Ramos (cell line): Measurements from ENCODE around the gene HIBADH.
"Not testable (repeated sequence)": the region's sequence is repeated elsewhere in the genome, so short reads cannot be mapped to it uniquely, and the experiment has no call there.

Experiments used
- in situ Hi-C: fragments of 300-500 bp; cut with MboI; formaldehyde crosslinking; loops from one replicate; pipeline ENCODE4 v1.14.3; 2022; ENCODE audit warnings: low sequenced_read_pairs; ENCODE audit not compliant: unreplicated experiment

Gene HIBADH

DNA sequence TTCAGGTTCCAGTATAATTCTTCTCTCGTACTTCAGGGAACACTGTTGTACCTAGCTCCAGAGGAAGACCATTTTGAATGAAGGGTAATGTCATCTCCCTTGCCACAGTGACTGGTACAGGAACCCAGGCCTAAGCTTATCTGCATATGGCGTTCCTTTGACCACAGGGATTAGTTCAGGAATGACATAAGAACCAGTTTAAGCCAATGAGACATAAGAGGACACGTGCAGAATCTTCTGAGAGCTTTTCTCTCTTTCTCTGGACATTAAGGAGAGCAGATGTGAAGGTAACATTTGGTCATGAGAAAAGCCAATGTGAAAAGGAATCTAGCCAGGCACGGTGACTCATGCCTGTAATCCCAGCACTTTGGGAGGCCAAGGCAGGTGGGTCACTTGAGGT lies 21.8 kb upstream of the HIBADH start:
- in situ Hi-C loops: no loop called here

DNA sequence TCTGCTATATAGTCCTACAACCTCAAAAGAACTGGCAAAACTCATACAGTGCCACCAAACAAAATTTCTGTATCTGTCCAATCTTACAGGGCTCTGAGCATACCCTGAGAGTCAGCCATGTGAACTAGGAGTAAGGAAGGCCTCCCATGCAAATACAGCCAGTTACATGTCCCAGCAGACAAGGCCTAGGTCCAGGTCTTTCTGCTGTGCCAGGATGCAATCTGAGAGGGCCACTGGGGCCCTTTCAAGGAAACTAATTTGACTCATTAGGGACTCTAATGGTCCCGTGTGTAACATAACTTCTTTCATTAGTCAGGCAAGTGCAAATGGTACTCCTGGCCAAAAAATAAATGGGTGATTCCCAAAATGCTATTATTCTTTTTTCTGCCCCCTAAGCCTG lies 17.9 kb upstream of the HIBADH start:
- in situ Hi-C loops: no loop called here

DNA sequence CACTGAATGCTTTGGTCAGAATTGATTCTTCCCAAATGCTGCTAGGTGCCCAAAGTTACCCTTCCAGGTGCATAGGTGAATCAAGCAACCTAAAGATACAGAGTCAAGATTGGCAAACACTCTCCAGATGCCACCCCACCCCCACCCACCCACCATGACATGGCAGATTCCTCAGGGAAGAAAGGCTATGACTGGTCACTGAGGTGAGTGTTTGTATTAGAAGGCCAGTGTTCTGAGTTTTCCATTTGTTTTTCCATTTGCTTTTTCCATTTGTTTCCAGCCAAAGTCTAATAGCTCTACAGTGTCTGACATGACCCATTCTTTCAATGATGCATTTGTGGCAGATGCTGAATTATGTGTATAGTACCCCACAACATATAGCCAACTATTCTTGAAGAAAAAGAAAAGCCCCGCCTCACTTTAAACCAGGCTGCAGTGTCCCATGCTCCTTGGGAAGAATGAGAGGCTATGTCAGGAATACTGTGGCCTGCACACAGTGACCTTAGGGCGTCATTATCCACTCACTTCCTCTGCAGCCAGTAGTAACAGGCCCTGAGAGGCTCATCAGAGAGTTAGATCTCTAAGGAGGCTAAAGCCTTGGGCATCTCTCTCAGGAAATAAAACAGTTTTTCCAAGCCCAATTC lies 16.1 kb upstream of the HIBADH start:
- in situ Hi-C loops: no loop called here

DNA sequence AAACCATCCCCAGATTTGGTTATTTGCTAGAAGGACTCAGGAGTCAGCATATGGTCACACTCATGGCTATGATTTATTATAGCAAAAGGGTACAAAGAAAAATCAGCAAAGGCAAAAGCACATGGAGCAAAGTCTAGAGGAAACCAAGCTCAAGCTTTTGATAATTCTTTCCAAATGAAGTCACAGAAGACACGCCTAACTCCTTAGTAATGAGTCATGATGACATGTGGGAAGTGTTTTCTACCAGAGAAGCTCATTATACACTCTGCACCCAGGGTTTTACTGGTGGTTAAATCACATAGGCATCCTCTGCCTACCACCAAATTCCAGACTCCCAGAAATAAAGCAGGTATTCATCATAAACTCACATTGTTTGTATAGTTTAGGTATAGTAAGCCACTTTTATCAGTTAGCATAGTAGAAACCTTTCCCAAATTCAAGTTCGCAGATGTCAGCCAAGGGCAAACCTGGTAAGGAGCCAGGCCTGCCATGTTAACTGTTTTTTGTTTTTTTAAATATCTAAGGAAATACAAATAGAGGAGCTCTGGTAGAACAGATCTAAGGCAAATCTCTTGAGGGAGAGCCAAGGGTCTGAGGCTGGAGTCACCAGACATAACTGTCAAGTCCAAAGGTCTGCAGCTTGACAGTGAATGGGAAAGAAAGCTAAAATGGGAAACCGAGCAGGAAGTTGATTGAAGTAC lies 15.4 kb upstream of the HIBADH start:
- in situ Hi-C loops: no loop called here

DNA sequence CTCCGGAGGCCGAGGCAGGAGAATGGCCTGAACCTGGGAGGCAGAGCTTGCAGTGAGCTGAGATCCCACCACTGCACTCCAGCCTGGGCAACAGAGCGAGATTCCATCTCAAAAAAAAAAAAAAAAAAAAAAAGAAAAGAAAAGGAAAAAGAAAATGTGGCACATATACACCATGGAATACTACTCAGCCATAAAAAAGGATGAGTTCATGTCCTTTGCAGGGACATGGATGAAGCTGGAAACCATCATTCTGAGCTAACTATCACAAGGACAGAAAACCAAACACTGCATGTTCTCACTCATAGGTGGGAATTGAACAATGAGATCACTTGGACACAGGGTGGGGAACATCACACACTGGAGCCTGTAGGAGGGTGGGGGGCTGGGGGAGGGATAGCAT lies 11.4 kb upstream of the HIBADH start:
- in situ Hi-C loops: not testable (repeated sequence)

DNA sequence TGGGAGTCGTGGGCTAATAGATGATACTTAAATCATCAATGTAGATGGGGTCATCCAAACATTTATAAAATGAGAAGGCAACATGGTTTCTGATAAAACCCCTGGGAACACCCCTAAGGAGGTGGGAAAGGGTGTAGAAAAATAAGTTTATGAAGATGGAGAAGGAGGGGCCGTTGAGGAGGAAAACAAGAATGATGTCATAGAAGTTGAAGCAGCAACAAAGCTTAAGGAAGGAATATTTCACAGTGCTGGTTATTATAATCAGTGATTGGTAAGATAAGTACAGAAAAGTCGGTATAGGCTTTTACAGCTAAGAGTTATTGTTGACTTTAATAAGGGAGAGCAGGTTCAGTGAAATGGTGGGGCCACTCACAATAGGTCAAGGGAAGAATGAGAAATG lies 9.0 kb upstream of the HIBADH start:
- in situ Hi-C loops: no loop called here

DNA sequence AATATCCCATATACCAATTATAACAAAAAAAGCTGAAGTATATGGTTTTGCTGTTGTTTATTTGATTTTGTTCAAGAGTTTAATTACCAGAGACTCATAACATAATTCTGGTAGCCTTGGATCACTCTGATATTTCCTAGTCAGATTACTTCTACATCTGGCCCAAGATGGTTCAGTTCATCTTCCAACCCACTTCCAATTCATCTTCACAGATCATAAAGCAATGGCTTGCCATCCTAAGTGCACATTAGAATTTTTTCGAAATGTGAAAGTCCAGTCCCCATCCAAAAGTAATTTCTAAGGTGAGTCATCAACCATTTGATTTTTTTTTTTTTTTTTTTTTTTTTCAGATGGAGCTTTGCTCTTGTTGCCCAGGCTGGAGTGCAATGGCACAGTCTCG lies 8.0 kb upstream of the HIBADH start:
- in situ Hi-C loops: no loop called here

DNA sequence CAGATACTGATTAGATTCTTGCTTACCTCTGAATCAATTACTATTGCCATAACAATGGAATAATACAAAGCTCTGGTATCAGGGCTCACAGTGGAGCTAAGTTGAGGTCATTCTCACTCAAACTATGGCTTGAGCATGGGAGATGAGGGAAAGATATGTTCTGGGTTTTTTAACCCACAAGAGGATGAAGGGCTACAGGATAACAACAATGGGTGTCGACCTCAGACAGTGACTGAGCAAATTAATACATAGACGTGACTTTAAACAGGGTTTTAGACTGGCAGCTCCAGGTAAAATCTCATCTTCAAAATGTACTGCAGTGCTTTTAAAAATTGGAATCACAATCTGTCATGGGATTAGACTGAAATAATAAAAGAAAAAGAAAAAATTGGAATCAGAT lies 7.5 kb upstream of the HIBADH start:
- in situ Hi-C loops: no loop called here

DNA sequence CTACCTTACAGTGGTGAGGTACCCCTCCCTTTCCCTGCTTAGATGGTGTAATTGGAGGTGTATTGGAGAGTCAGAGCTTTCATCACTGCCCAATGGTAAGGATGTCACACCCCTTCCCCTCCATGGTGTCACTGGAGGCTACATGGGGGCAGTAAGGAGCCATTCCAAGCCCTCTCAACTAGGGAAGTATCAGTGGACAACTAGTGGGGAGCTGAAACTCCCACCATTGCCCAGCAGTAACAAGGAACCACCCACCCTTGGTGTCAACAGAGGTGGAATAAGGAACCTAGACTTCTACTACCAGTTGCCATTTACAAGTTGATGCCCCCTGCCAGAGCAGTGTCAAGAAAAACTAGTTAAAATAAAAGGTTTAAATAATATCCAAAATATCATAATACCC lies 2.8 kb upstream of the HIBADH start:
- in situ Hi-C loops: no loop called here

DNA sequence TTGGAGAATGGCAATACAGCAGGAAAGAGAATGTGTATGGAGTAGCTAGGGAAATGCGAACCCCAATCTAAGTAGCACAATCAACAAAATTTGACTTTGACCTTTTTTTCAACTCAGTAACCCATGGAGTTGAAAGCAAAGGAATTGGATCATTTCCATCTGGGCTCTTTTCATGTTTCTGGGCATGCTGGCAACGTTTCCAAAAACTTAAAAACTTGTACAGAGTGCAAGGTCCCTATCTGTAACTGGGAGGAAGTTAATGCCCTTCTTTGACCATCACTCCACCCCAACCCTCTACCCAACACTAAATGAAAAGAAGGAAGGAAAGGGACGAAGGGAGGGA lies 1.3 kb upstream of the HIBADH start:
- in situ Hi-C loops: no loop called here

DNA sequence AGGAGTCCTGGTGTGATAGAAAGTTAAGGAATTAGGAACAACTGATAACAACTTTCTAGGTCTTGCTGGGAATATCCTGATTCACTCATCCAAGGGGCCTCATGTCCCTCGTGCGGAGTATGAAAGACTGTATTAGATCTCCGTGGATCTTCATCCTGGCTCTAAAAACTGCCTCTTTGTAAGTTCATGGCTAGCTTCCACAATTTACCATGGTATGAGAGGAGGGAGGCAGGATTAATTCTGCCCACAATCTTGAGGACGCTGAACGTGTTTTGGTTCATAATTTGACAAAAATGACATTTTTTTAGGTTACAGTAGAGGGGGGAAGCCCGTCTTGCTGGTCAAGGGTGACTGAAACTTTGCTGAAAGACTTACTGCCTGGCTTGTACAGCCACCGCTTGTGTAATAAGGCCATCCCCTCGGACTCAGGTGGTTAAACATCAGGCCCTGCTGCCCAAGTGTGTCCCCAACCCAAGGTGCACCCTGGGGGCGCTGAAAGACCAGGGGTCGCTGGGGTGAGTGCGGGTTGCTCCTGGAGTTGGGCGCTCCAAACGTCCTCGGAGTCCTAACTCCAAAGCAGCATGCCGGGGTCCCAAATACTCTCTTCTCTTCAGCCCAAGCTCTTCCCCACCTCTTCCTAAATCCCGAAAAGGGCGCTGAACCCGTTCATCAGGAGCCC lies 733 bp downstream of the HIBADH start:
- in situ Hi-C loops: no loop called here

DNA sequence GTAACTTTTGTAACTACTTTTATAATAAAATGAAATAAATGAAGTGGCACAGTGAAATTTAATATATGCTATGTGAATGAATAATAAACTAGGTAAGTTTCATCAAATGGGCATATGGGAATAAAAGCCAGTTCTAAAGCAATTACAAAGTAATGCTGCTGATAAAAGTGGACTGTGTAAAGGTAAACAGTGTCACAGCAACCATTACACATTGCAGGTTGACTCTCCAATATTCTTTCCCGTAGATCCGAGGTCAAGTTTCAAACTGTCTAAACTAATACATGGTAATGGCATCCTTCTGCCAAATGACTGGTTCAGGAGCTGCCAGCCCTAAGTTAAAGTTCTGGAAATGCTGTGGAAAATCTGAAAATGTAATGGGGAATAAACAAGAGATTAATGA lies 6.0 kb downstream of the HIBADH start:
- in situ Hi-C loops: no loop called here

DNA sequence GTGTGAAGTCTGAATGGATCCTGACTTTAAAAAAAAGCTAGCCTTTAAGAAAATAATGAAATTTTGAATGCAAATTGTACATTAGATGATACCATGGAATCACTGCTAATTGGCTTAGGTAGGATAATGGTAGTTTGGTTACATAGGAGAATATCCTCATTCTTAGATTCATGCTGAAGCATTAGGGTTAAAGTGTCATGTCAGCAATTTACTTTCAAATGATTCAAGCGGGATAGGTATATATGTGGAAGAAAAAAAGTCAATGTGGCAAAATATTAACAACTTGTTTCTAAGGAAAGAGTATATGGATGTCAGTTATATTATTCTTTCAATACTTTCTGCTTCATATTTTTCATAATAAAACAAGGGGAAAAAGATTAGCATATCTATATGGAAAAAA lies 7.5 kb downstream of the HIBADH start:
- in situ Hi-C loops: no loop called here

DNA sequence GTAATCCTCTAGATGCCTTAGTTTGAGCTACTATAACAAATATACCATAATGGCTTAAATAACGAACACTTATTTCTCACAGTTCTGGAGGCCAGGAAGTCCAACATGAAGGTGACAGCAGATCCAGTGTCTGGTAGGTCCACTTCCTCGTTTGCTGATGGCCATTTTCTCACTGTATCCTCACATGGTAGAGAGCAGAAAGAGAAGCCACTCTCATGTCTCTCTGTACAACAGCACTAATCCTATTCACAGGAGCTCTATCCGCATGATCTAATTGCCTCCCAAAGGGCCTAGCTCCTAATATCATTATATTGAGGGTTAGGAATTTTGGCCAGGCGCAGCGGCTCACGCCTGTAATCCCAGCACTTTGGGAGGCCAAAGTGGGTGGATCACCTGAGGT lies 10.2 kb downstream of the HIBADH start:
- in situ Hi-C loops: no loop called here

DNA sequence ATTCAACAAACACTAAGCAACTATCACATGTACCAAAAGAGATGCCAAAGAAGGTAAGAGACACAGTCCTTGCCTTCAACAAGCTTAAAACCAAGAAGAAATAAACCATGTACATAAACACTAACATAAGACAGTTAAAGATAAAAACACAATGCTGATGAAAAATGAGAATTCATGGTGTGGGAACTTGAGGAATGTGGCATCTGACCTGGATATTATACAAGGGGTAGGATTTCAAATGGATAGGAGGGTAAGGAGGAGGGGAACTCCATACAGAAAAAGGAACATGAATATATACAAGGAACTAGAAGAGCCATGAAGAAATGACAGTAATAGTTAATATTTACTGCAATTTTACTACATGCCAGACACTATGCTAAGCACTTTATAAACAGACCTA lies 11.0 kb downstream of the HIBADH start:
- in situ Hi-C loops: no loop called here

DNA sequence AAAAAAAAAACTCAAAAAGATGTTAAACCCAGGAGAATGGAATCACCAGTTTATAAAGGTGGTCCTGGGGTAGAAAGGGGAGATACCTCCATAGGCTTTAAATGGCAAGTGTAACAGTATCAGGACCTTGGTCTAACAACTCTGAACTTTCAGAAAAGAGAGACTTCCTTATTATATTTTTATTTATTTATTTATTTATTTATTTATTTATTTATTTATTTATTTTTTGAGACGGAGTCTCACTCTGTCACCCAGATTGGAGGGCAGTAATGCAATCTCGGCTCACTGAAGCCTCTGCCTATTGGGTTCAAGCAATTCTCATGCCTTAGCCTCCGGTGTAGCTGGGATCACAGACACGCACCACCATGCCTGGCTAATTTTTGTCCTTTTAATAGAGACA lies 12.4 kb downstream of the HIBADH start:
- in situ Hi-C loops: no loop called here

DNA sequence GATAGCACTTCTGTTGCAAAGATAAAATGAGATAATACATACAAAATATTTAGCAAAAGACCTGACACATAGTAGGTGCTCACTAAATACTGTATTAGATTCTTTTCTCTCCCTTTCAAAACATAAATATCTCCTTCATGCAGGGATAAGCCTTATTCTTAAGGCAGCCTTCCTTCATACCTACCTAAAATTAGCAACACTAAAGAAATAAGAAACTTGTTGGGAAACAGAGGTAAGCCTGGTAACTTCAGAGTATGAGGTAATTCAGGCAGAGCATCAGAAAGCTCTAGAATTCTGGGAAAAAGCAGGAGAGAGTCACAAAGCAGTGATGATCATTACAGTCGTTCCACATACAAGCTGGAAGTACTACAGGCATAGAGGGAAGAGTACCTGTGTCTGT lies 15.2 kb downstream of the HIBADH start:
- in situ Hi-C loops: no loop called here

DNA sequence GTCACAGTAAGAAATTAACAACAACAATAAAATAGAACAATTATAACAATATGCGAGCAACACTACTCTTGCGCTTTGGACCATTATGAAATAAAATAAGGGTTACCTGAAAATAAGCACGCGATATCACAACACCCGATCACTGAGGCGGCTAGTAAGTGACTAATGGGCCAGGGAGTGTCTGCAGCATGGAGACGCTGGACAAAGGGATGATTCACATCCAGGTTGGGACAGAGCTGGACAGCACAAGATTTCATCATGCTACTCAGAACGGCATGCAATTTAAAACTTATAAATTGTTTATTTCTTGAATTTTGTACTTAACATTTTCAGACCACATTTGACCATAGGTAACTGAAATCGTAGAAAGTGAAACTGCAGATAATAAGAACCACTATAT lies 15.6 kb downstream of the HIBADH start:
- in situ Hi-C loops: no loop called here

DNA sequence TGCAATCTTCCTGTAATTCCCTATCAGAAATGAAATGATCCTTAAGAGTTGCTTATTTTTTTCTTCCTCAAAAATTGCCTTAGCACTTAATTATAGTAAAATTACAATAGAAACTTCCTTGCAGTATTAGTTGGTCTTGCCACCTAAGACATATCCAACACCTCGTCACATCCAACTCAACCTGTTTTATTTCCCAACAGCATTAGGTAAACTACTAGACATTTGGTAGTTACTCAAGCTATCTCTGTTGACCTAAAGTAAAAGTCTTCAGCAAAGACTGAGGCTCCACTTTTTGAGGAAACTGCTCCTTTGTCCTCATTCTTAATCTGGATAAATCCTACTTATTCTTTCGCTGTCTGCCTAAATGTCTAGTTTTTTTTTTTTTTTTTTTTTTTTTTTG lies 20.4 kb downstream of the HIBADH start:
- in situ Hi-C loops: no loop called here

DNA sequence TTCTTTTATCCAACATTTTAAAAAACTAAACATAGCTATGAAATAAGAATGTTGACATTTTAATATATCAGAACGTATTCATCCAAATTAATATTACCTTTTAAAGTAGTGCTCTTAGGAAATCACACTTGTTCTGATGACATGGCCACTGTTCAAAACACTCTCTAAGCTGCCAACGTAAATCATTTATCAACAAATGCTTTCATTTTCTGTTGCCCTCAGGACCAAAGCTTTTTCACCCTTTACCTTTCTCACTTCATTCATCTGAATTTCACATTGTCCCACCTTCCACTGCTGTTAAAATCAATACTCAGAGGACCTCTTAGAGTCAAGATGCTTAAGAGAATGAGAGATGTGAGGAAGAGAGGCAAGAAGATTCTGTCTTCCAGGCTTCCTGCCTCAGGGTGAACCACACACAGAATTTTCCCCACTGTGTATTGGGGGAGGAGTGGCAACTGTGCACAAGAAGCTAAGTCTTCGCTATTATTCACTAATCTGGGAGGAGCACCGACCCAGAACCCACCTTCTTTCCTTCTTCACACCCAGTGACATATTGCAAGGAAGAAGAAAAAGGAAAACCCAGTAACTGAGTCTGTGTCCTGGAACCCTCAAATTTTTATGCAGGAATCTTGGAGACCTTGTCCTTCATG lies 21.0 kb downstream of the HIBADH start:
- in situ Hi-C loops: no loop called here

DNA sequence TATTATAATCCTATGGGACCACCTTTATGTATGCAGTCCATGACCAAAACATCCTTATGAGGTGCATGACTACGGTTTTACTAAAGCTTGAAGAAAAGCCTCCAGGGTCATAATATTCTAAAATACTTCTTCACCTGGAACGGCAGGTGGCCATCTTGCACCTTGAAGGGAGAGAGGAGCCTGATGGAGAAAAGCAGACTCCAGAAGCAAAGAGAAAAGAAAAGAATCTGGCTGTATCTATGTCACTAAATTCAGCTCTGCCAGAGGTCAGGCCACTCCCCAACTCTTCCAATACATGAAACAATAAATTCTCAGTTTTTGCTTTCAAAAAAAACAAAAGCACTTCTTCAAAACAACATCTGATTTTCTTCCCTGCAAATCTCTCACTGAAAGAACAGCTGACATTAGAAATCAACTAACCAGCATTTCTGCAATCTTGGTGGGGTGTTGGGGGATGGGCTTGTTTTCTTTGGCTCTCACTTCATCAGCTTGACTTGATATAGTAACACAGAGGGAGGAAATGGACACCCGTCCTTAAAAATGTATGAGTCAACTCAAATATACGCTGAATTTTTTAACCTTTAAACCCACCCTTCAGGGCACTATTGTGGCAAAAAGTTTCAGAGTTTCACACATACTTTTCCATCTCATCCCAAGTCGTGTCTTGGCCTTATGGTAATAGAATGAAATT lies 21.7 kb downstream of the HIBADH start:
- in situ Hi-C loops: no loop called here
